Astrocyte (in vitro differentiated cells and primary cell): Measurements from ENCODE around the gene RRAGC.

Experiments used
- CTCF ChIP-seq: IDR thresholded peaks from 2 replicates; pipeline ENCODE4 v1.5.1; 2011; ENCODE audit warnings: low read depth, mild to moderate bottlenecking, inconsistent platforms, low read length, moderate library complexity; ENCODE audit not compliant: insufficient read depth
- EZH2 ChIP-seq: IDR thresholded peaks from 2 replicates; pipeline ENCODE4 v1.6.1; 2012; ENCODE audit warnings: mild to moderate bottlenecking, low read length, inconsistent platforms; ENCODE audit not compliant: insufficient read depth

- TF ChIP-seq CTCF (no peak), EZH2 (no peak)
Observed at GRCh38 chr1:38873027-38873969, 13.7 kb upstream of the RRAGC start, which contains the start of gene MYCBP.
